Colonic mucosa (tissue), 4 donors: Measurements from ENCODE around the gene MPHOSPH8. TPM values are rescaled to one million over a fixed set of nuclear protein-coding genes. Genes with fewer than 3 reads are reported as not detected.

Experiments used
- DNase-seq: peaks from one replicate; pipeline ENCODE4 v3.0.0-alpha.2; 2020
- H3K27ac ChIP-seq: fragments of 200-600 bp; one replicate; pipeline ENCODE4 v1.8.0; 2021
- H3K27me3 ChIP-seq: fragments of 200-600 bp; one replicate; pipeline ENCODE4 v1.8.0; 2021
- H3K36me3 ChIP-seq: fragments of 200-600 bp; one replicate; pipeline ENCODE4 v1.8.0; 2021
- H3K4me1 ChIP-seq: fragments of 200-600 bp; one replicate; pipeline ENCODE4 v1.8.0; 2021; ENCODE audit warnings: mild to moderate bottlenecking
- H3K4me3 ChIP-seq: fragments of 200-600 bp; one replicate; pipeline ENCODE4 v1.8.0; 2021
- H3K9ac ChIP-seq, 2 donors: one replicate each; pipeline ENCODE4 v1.7.0; 2013; ENCODE audit warnings: control low read depth in 2 of 2, low read depth in 2 of 2, low read length in 2 of 2
- H3K9me3 ChIP-seq: fragments of 200-600 bp; one replicate; pipeline ENCODE4 v1.8.0; 2021
- intact Hi-C: fragments of 100-400 bp; cut with DNase I; formaldehyde crosslinking; loops from one replicate; pipeline ENCODE4 v1.14.1; 2022
- total RNA-seq, 2 donors: library from RNA; stranded (reverse); fragmentation: NEBNext Ultra II Directional in 1 of 2; extraction: Animal tissue kit (Norgen Biotek cat#: 25700) in 1 of 2; gene quantifications; one replicate each; pipeline ENCODE4 v1.2.1, GENCODE V29; 2021
- TF ChIP-seq, protein P1 (sequence below): fragments of 200-600 bp; IDR thresholded peaks from one replicate; pipeline ENCODE4 v1.8.0; 2022; ENCODE audit warnings: antibody characterized with exemption, mild to moderate bottlenecking
- donor health status: healthy.
- donor health status: DM: no; HTN: no; CAD: no.
- donor health status: DM: no; HTN: no; CAD: no.

MPHOSPH8 gene, protein sequence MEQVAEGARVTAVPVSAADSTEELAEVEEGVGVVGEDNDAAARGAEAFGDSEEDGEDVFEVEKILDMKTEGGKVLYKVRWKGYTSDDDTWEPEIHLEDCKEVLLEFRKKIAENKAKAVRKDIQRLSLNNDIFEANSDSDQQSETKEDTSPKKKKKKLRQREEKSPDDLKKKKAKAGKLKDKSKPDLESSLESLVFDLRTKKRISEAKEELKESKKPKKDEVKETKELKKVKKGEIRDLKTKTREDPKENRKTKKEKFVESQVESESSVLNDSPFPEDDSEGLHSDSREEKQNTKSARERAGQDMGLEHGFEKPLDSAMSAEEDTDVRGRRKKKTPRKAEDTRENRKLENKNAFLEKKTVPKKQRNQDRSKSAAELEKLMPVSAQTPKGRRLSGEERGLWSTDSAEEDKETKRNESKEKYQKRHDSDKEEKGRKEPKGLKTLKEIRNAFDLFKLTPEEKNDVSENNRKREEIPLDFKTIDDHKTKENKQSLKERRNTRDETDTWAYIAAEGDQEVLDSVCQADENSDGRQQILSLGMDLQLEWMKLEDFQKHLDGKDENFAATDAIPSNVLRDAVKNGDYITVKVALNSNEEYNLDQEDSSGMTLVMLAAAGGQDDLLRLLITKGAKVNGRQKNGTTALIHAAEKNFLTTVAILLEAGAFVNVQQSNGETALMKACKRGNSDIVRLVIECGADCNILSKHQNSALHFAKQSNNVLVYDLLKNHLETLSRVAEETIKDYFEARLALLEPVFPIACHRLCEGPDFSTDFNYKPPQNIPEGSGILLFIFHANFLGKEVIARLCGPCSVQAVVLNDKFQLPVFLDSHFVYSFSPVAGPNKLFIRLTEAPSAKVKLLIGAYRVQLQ
- 10 to 100 TPM; 23.8 to 34.1 TPM for total RNA-seq

DNA sequence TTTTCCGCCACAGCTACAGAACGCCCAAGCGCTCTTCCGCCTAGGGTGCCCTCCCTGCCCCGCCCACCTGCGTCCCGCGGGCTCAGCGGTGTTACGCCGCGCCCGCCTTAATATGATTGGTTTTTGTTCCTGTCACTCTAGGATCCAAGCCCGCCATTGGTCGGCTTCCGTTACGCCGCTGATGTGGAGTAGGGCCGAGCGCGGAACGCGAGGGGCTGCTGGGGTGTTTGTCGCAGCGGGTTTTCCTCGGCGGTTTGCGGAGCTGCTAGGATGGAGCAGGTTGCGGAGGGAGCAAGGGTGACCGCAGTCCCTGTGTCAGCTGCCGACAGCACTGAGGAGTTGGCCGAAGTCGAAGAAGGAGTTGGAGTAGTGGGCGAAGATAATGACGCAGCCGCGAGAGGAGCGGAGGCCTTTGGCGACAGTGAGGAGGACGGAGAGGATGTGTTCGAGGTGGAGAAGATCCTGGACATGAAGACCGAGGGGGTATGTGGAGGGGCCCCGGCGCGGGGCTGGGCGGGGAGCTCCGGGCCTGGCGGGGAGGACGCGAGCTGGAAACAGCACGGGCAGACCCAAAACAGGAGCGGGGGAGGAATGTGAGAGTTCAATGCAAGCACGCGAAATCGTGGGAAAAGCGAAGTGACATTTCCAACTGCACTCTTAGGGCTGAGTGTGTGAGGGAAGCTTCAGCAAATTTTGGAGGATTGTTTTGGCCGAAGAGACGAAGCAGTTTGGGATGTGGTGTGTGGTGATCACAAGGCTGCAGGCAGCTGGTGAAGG lies at the start of gene MPHOSPH8:
Gene MPHOSPH8 (plus strand): TSS at position 181 of the 777 bp plus-strand sequence. CDS start 90 bp downstream, at position 271.
- Histone ChIP-seq H3K9me3 (no peaks in the 10 kb centered on the region), H3K27me3 (no peaks in the 10 kb centered on the region), H3K27ac (peak within 1 kb of the TSS; percentile 90), H3K36me3 (no peaks in the 10 kb centered on the region), H3K4me1 (no peaks in the 10 kb centered on the region), H3K4me3 (peak within 1 kb of the TSS; percentile 77), H3K9ac (peak within 1 kb of the TSS; percentile 89 to 96)
- DNase-seq, result peak; percentile 95
- TF ChIP-seq, protein P1, sequence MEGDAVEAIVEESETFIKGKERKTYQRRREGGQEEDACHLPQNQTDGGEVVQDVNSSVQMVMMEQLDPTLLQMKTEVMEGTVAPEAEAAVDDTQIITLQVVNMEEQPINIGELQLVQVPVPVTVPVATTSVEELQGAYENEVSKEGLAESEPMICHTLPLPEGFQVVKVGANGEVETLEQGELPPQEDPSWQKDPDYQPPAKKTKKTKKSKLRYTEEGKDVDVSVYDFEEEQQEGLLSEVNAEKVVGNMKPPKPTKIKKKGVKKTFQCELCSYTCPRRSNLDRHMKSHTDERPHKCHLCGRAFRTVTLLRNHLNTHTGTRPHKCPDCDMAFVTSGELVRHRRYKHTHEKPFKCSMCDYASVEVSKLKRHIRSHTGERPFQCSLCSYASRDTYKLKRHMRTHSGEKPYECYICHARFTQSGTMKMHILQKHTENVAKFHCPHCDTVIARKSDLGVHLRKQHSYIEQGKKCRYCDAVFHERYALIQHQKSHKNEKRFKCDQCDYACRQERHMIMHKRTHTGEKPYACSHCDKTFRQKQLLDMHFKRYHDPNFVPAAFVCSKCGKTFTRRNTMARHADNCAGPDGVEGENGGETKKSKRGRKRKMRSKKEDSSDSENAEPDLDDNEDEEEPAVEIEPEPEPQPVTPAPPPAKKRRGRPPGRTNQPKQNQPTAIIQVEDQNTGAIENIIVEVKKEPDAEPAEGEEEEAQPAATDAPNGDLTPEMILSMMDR, result no peak
- intact Hi-C loops, result no loop called here

DNA sequence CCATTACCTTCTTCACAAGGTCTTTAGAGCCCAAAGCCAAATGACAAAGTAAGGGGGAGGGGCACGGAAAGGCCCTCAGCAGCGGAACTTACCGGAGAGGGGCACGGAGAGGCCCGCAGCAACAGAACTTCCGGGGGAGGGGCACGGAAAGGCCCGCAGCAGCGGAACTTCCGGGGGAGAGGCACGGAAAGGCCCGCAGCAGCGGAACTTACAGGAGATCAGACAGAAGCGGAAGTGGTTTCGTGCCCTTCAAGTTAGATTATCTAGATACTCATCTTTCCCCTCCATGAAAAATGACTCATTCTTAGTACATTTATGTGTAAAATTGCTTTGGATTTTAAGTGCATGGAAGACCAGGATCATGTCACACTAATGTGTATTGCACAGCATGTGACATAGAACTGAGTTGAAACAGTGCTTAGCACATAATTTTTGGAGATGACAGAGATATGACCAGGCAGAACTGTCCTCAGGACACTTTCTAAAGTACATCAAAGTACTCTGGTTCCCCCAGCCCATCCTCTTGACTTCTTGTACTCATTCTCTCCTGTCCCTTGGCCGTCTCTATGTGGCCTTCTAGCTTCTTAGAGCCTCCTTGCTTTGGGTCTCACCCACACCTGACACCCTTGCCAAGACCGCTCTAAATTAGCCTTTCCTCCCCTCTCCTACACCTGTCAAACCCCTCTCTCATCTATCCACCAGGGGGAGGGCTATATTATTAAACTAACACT lies 46.4 kb upstream of the MPHOSPH8 start:
- no peak overlapping the region for H3K27ac ChIP-seq
- no peaks in the 10 kb centered on the region for H3K36me3 ChIP-seq
- H3K9ac ChIP-seq, result no peak overlapping the region
- intact Hi-C loops, result no loop called here
- H3K27me3 ChIP-seq, result no peaks in the 10 kb centered on the region
- no peak overlapping the region for H3K4me3 ChIP-seq
- TF ChIP-seq, protein P1, result no peak
- no peaks in the 10 kb centered on the region for H3K9me3 ChIP-seq
- no peaks in the 10 kb centered on the region for H3K4me1 ChIP-seq
- DNase-seq, result peak; percentile 27

DNA sequence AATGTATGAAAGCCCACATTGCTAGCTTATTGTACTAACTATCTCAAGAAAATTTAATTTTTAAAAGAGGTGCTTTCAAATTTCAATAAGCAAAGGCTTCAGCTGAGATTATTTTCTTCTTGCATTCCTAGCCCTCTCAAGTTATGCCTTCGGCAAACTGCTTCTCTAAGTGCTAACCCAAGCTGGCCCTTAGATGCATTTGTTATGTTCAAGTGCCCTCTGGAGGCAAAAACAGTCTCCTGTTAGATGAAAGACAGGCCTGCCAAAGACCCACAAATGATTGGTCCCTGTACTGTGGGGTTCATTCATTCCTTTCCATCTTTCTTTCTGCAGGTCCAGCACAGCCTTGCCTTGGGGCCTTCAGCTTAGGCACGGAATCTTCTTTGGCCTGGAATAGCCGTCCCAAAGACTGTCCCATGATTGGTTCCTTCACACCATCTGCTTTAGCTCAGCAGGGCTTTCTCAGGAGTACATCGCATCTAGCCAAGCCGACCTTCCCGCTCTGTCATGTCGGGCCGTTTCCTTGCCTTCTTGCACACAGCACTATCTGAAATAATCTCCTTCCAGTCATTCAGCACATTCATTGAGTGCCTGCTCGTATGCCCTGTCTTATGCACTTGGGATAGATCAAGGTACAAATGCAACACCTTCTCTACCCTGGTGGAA lies 45.7 kb upstream of the MPHOSPH8 start:
- TF ChIP-seq, protein P1, result peak; percentile 56
- H3K9ac ChIP-seq, result no peak overlapping the region
- intact Hi-C loops, result no loop called here
- H3K36me3 ChIP-seq, result no peaks in the 10 kb centered on the region
- no peak overlapping the region for H3K4me3 ChIP-seq
- no peak overlapping the region for H3K27ac ChIP-seq
- H3K9me3 ChIP-seq, result no peaks in the 10 kb centered on the region
- H3K27me3 ChIP-seq, result no peaks in the 10 kb centered on the region
- no peaks in the 10 kb centered on the region for H3K4me1 ChIP-seq
- no peak for DNase-seq

DNA sequence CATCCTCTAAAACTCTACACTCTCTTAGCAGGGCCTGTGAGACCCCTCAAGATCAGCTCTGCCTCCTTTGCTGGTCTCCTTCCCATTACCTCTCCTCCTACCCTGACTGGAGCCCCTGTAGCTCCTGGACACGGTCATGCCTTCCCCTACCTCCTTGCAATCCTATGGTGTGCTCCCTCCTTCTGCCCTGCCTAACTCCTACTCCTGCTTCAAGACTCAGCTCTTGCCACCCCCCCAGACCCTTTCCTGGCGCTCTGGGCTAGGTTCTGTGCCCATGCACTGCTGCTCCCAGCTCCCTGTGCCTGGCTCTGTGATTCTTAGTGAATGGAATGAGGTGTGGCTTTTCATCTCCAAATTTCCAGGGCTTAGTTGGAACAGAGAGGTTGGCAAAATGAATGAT lies 44.1 kb upstream of the MPHOSPH8 start:
- Histone ChIP-seq H3K9ac (no peak overlapping the region), H3K9me3 (no peaks in the 10 kb centered on the region), H3K27me3 (no peaks in the 10 kb centered on the region), H3K4me3 (no peak overlapping the region), H3K36me3 (no peaks in the 10 kb centered on the region), H3K27ac (no peak overlapping the region), H3K4me1 (no peaks in the 10 kb centered on the region)
- DNase-seq, result no peak
- intact Hi-C loops, result no loop called here
- TF ChIP-seq, protein P1, result no peak
